ENCODE results near the gene ZNHIT2.

DNA sequence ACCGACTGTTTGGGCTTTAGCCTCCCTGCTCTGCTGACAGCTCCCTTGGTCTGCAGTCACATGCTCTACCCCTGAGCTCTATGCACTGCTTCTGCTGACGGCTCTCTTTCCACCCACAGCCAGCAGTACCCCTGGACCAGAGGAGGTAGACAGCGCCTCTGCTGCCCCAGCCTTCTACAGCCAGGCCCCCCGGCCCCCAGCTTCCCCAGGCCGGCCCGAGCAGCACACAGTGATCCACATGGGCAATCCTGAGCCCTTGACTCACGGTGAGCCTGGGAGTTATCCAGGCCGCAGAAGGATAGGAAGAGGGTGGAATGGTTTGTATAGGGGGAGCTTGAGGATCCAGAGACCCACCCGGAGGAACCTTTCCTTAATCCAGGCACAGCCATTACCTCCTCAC lies 30.7 kb downstream of the ZNHIT2 start:
- TF ChIP-seq, protein P1, sequence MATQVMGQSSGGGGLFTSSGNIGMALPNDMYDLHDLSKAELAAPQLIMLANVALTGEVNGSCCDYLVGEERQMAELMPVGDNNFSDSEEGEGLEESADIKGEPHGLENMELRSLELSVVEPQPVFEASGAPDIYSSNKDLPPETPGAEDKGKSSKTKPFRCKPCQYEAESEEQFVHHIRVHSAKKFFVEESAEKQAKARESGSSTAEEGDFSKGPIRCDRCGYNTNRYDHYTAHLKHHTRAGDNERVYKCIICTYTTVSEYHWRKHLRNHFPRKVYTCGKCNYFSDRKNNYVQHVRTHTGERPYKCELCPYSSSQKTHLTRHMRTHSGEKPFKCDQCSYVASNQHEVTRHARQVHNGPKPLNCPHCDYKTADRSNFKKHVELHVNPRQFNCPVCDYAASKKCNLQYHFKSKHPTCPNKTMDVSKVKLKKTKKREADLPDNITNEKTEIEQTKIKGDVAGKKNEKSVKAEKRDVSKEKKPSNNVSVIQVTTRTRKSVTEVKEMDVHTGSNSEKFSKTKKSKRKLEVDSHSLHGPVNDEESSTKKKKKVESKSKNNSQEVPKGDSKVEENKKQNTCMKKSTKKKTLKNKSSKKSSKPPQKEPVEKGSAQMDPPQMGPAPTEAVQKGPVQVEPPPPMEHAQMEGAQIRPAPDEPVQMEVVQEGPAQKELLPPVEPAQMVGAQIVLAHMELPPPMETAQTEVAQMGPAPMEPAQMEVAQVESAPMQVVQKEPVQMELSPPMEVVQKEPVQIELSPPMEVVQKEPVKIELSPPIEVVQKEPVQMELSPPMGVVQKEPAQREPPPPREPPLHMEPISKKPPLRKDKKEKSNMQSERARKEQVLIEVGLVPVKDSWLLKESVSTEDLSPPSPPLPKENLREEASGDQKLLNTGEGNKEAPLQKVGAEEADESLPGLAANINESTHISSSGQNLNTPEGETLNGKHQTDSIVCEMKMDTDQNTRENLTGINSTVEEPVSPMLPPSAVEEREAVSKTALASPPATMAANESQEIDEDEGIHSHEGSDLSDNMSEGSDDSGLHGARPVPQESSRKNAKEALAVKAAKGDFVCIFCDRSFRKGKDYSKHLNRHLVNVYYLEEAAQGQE (IDR thresholded peaks at IDR 0.05; ENCODE audit: low read depth): no peak
- no peak for TF ChIP-seq TAF1 (IDR thresholded peaks at IDR 0.05; ENCODE audit: low read depth)
- TF ChIP-seq ZBTB7A (IDR thresholded peaks at IDR 0.05; ENCODE audit: low read depth): no peak
- TF ChIP-seq EP300 (IDR thresholded peaks at IDR 0.05; ENCODE audit: borderline replicate concordance): no peak
- no peak for TF ChIP-seq RAD21 (IDR thresholded peaks at IDR 0.05; ENCODE audit: low read depth)
- TF ChIP-seq MAX (IDR thresholded peaks at IDR 0.05): no peak
- TF ChIP-seq CEBPB (IDR thresholded peaks at IDR 0.05): no peak
